ENCODE measurements around the gene SNAI3.

Gene SNAI3

DNA sequence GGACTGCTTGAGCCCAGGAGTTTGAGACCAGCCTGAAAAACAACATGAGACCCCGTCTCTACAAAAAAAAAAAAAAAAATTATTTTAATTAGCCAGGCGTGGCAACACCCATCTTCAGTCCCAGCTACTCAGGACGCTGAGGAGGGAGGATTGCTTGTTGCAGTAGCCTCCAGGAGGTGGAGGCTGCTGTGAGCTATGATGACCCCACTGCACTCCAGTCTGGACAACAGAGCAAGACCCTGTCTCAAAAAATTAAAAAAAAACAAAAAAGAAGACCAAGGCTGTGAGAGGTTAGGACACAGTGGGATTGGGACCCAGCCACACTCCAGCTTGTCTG, 1.3 kb upstream of the SNAI3 start:
- TF ChIP-seq ZFX (IDR thresholded peaks at IDR 0.05; ENCODE audit: borderline replicate concordance), result no peak
- TF ChIP-seq, protein P1, sequence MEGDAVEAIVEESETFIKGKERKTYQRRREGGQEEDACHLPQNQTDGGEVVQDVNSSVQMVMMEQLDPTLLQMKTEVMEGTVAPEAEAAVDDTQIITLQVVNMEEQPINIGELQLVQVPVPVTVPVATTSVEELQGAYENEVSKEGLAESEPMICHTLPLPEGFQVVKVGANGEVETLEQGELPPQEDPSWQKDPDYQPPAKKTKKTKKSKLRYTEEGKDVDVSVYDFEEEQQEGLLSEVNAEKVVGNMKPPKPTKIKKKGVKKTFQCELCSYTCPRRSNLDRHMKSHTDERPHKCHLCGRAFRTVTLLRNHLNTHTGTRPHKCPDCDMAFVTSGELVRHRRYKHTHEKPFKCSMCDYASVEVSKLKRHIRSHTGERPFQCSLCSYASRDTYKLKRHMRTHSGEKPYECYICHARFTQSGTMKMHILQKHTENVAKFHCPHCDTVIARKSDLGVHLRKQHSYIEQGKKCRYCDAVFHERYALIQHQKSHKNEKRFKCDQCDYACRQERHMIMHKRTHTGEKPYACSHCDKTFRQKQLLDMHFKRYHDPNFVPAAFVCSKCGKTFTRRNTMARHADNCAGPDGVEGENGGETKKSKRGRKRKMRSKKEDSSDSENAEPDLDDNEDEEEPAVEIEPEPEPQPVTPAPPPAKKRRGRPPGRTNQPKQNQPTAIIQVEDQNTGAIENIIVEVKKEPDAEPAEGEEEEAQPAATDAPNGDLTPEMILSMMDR (IDR thresholded peaks at IDR 0.05), result no peak
- H3K27ac ChIP-seq, result peak overlapping the region; percentile 71

DNA sequence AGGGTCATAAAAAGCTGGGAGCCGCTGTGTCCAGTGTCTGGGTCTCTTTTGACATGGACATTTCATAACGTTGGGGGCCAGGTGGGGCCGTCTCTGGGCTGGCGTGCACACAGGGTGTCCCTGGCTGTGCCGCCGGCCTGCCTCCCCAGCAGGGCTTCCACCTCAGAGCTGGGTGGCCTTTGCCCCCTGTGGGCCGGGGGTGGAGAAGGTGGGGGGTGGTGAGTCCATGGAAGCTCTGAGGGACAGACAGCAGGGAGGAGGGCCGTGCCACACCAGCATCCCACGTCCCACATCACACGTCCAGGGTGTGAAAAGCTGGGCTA, 908 bp upstream of the SNAI3 start:
- TF ChIP-seq, protein P1 (IDR thresholded peaks at IDR 0.05), result no peak
- no peak for TF ChIP-seq ZFX (IDR thresholded peaks at IDR 0.05; ENCODE audit: borderline replicate concordance)

DNA sequence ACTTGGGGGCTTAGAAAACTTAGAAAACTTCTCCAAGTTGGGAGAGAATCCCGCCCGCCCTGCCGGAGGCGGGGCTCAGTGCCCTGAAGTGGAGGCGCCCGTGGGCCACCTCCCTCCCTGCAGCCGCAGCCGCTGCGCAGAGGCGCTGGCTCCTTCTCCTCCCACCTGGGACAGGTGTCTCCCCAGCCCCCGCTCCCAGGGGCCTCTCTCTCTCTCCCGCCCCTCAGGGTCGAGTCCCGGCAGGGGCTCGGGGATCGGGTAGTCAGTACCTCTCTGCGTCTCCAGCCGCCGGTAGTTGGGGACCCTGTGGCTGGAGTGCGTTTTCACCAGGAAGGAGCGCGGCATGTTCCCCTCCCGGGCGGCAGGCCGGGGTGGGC, 257 bp downstream of the SNAI3 start:
- TF ChIP-seq ZFX (IDR thresholded peaks at IDR 0.05; ENCODE audit: borderline replicate concordance), result no peak
- TF ChIP-seq, protein P1 (IDR thresholded peaks at IDR 0.05), result no peak
- H3K27ac ChIP-seq, result no peak overlapping the region

More for the DNA sequence above, 908 bp upstream of the SNAI3 start:
- peak overlapping the region; percentile 71 for H3K27ac ChIP-seq

DNA sequence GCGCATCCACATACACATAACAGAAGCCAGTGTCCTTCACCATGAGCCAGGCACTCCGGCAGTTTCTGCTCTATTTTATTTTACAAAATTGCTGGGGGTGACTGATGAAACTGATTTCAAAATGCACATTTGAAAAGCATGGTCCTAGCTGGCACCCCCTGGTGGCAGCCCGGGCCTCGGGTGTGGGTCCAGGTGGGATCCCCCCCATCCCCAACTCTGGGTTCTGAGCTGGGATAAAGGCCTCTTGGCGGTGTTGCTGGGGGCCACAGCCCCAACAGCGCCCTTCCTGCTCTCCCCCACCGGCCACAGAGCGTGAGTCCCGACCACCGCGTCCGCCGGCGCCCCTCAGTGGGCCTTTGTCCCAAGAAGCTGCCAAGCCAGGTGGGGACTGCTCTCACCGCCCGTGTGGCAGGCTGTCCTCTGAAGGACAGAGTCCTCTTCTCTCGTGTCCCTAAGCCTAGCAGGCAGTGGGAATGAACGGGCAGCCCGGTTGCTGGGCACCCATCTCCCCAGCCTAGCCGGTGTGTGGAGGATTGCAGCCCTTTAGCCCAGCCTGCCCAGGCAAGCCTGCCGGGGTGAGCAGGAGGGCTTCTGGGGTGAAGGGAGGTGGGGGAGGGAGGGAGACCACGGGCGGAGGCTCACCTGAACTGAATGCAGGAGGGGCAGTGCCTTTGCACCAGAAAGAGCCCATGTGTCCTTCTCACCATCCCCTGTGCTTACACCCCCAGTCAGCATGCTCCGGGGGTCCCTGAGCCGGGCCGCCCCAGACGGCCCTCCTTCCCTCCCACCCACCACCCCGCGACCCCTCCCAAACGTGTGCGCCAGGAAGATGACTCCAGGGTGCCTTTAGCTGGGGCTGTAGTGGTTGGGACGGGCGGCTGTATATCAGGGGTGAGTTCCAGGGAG, 898 bp downstream of the SNAI3 start:
- no peak overlapping the region for H3K27ac ChIP-seq
- no peak for TF ChIP-seq ZFX (IDR thresholded peaks at IDR 0.05; ENCODE audit: borderline replicate concordance)
- TF ChIP-seq, protein P1 (IDR thresholded peaks at IDR 0.05), result peak; percentile 47

DNA sequence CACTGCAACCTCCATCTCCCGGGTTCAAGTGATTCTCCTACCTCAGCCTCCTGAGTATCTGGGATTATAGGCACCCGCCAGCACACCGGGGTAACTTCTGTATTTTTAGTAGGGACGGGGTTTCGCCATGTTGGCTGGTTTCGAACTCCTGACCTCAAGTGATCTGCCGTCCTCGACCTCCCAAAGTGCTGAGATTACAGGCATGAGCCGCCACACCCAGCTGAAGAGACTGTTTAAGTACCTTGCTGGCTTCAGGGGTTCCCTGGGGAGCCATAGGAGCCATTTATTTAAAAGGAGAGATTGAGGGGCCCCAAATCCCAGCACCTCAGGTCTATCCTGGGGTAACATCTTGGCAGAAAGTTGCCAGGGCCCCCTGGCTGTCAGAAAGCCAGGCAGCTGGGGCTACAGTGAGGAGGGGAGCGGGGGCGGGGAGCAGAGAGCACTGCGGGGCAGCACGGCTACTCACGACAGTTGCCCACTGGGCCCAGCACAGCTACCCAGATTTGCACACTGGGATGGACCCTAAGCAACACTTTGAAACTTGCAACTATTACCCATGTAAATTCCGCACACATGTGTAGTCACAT, 1.6 kb downstream of the SNAI3 start:
- H3K27ac ChIP-seq, result no peak overlapping the region
- TF ChIP-seq ZFX (IDR thresholded peaks at IDR 0.05; ENCODE audit: borderline replicate concordance), result no peak
- TF ChIP-seq, protein P1 (IDR thresholded peaks at IDR 0.05), result no peak

DNA sequence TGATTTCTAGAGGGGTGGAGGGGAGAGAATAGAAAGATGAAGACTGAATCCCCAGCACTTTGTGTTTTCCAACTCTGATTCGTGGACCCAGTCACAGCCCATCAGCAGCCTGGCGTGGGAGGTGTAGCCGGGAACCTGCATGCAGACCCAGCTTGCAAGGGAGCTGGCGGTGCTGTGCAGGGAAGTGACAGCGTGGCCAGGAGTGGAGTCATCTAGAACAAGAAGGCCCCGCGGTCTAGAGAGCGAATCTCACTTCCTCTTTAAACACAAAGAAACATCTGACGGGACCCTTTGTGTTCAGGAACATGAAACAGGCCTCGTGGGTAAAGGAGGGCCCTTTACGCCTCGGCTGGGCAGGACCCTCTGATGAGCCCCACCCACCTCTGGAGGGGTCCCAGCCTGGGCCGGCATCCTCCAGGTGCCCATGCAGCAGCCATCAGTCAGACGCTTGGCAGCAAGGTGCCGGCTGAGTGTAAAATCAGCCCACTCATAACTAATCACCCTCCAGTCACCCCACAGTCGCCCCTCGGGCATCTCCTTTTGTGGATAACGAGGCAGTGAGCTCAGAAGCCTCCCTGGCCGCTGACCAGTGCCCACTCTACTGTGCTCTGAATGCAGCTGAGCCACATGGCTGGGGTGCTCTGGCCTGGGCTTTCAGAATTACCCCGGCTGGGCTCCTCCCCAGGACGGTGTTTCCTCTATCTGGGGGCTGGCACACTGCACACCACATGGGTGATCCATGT, 4.4 kb downstream of the SNAI3 start:
- TF ChIP-seq, protein P1 (IDR thresholded peaks at IDR 0.05), result no peak
- no peak for TF ChIP-seq ZFX (IDR thresholded peaks at IDR 0.05; ENCODE audit: borderline replicate concordance)
- no peak overlapping the region for H3K27ac ChIP-seq

All from 22Rv1 (cell line).